GM10248 (cell line): ENCODE measurements around the gene LAMA2.

Experiments
- CTCF ChIA-PET: fragments of 300-600 bp; sonication (Branson Sonifier 250); formaldehyde crosslinking; extraction: SDS; loops from one replicate; lab custom pipeline; 2021; ENCODE audit warnings: antibody characterized with exemption; lab: Yijun Ruan, JAX
- POLR2A ChIA-PET: fragments of 350-650 bp; sonication (Branson Sonifier 250); formaldehyde crosslinking; extraction: SDS; loops from one replicate; lab custom pipeline; 2020; ENCODE audit warnings: antibody characterized with exemption; lab: Yijun Ruan, JAX
- DNase-seq: peaks from one replicate; pipeline ENCODE4 v3.0.0; 2012; ENCODE audit errors: extremely low spot score
- TF ChIP-seq, protein P1 (sequence below): IDR thresholded peaks from 2 replicates; pipeline ENCODE4 v1.5.1; 2012; ENCODE audit warnings: mild to moderate bottlenecking, low read depth; ENCODE audit errors: extremely low read depth, missing control alignments, control extremely low read depth

The LAMA2 gene

DNA sequence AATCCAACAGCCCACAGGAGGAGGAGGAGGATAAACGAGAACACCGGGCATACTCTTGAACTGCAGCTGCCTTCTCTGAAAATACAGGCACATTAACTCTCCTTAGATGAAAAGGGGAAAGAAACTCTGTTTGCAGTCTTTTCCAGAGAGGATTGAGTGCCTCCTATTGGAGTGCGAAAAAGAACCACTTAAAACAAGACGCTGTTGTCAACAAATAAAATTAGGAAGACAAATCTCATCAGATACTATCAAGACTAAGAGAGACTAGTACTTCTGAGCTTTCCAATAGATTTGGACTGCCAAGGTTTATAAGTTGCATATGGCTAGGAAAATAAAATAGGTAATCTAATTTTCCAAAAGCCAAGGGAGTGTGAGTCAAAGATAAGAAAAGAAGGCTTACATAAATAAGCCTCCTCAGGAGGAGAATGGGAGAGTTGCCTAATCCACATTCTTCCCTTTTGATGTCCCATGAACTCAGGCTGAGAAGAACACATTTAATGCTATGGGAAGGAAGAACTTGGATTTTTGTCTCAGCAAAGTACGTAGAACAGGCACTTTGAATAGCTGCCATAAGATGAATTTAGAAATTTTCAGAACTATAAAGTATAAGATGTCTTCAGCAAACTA is 672.4 kb downstream of the LAMA2 start:
- POLR2A ChIA-PET: no interaction called here
- TF ChIP-seq, protein P1, sequence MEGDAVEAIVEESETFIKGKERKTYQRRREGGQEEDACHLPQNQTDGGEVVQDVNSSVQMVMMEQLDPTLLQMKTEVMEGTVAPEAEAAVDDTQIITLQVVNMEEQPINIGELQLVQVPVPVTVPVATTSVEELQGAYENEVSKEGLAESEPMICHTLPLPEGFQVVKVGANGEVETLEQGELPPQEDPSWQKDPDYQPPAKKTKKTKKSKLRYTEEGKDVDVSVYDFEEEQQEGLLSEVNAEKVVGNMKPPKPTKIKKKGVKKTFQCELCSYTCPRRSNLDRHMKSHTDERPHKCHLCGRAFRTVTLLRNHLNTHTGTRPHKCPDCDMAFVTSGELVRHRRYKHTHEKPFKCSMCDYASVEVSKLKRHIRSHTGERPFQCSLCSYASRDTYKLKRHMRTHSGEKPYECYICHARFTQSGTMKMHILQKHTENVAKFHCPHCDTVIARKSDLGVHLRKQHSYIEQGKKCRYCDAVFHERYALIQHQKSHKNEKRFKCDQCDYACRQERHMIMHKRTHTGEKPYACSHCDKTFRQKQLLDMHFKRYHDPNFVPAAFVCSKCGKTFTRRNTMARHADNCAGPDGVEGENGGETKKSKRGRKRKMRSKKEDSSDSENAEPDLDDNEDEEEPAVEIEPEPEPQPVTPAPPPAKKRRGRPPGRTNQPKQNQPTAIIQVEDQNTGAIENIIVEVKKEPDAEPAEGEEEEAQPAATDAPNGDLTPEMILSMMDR: no peak
- CTCF ChIA-PET: interaction anchor here (1.7 kb wide), 1 partner anchor 19 kb away, joined by 4 read pairs; no protein-coding TSS in a partner anchor
- no peak for DNase-seq

DNA sequence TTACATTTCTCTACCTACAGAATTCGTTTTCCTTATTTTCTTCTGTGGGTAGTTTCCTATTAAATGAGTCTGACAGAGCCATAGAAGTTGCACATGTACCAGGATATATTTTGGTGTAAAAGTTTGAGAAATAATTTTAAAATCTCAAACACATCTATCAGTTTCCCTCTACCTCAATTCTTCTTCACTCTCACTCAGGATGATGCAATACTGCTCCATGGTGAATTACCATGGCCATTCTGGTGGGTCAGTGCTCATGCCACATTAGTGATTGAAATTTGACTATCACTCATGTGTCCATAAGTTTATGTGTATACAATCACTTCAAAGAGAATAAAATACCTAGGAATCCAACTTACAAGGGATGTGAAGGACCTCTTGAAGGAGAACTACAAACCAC is 675.3 kb downstream of the LAMA2 start:
- CTCF ChIA-PET: interaction anchor here (0.7 kb wide), 1 partner anchor 9 kb away, joined by 3 read pairs; no protein-coding TSS in a partner anchor

DNA sequence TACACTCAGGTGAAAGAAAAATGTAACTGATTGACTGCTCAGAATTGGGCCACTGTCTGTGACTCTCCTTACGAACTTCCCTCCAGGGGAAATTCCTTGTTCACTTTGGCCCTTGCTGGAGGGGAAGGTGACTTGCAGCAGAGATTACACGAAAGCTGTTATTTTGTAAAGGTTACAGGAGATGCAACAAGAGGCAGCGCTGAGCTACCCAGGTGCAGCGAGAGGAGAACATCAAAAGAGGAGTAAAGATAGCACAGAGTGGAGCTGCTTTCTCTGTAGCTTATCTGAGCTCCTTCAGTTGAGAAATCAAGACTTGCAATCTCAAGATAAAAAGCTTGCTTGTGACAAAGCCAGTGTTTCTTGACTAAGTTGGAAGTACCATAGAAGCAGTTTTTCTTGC is 682.4 kb downstream of the LAMA2 start:
- TF ChIP-seq, protein P1: no peak
- DNase-seq: no peak
- POLR2A ChIA-PET: no interaction called here
- CTCF ChIA-PET: interaction anchor here (1.0 to 2.9 kb wide), 7 partner anchors 9 to 65 kb away, joined by 3 to 13 read pairs (median 4); no protein-coding TSS in a partner anchor

More for the DNA sequence above, 675.3 kb downstream of the LAMA2 start:
- POLR2A ChIA-PET: no interaction called here
- DNase-seq: no peak
- TF ChIP-seq, protein P1: no peak

DNA sequence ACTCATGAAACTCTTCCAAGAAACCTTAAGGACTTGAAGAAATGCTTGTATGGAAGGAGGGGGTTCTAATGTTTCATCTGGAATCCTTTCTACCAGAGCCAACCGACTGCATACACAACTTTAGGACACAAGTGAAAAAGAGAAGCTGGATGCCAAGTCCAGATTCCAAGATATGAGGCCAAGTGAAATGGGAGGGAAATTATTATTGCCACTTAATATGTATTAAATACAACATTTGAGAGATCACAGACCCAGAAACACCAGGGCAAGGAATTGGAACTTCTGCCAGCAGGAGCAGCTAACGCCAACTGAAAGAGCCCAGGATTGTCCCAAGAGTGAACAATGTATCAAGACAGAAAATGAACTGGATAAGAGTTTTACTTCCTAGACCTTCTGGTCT is 682.9 kb downstream of the LAMA2 start:
- POLR2A ChIA-PET: no interaction called here
- TF ChIP-seq, protein P1: no peak
- DNase-seq: no peak
- CTCF ChIA-PET: interaction anchor here (1.0 to 2.9 kb wide), 8 partner anchors 8 to 65 kb away, joined by 3 to 13 read pairs (median 4); no protein-coding TSS in a partner anchor
